ENCODE measurements around the gene UBALD2. TPM values are rescaled to one million over a fixed set of nuclear protein-coding genes. Genes with fewer than 3 reads are reported as not detected.
A peak's percentile ranks its signal among the peaks of the same experiment; 100 is the strongest.

The UBALD2 gene
- total and polyA plus RNA-seq, 2 of the 13 experiments (the other 11 are each of a cell fraction or from before 2014, with no cell fraction given) = 3.3 to 89.7 TPM

DNA sequence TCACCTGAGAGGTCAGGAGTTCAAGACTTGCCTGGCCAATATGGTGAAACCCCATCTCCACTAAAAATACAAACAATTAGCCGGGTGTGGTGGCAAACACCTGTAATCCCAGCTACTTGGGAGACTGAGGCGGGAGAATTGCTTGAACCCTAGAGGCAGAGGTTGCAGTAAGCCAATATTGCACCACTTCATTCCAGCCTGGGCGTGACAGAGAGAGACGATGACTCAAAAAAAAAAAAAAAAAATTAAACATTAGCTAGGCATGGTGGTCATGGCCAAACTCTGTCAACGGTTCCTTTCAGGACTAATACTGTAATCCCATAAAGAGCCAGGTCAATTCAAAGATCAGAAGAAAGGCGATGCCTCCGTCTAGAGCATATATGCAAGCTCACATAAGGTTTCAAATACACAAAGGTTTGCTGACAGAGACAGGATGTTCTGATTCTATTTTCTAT lies 27.3 kb upstream of the UBALD2 start (continued):
- TF ChIP-seq, protein P1, sequence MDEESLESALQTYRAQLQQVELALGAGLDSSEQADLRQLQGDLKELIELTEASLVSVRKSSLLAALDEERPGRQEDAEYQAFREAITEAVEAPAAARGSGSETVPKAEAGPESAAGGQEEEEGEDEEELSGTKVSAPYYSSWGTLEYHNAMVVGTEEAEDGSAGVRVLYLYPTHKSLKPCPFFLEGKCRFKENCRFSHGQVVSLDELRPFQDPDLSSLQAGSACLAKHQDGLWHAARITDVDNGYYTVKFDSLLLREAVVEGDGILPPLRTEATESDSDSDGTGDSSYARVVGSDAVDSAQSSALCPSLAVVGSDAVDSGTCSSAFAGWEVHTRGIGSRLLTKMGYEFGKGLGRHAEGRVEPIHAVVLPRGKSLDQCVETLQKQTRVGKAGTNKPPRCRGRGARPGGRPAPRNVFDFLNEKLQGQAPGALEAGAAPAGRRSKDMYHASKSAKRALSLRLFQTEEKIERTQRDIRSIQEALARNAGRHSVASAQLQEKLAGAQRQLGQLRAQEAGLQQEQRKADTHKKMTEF (CRISPR knock-in tag; IDR thresholded peaks at IDR 0.05) = peak; percentile 82
- TF ChIP-seq, protein P2, sequence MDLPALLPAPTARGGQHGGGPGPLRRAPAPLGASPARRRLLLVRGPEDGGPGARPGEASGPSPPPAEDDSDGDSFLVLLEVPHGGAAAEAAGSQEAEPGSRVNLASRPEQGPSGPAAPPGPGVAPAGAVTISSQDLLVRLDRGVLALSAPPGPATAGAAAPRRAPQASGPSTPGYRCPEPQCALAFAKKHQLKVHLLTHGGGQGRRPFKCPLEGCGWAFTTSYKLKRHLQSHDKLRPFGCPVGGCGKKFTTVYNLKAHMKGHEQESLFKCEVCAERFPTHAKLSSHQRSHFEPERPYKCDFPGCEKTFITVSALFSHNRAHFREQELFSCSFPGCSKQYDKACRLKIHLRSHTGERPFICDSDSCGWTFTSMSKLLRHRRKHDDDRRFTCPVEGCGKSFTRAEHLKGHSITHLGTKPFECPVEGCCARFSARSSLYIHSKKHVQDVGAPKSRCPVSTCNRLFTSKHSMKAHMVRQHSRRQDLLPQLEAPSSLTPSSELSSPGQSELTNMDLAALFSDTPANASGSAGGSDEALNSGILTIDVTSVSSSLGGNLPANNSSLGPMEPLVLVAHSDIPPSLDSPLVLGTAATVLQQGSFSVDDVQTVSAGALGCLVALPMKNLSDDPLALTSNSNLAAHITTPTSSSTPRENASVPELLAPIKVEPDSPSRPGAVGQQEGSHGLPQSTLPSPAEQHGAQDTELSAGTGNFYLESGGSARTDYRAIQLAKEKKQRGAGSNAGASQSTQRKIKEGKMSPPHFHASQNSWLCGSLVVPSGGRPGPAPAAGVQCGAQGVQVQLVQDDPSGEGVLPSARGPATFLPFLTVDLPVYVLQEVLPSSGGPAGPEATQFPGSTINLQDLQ (CRISPR knock-in tag; IDR thresholded peaks at IDR 0.05) = no peak
- TF ChIP-seq, protein P3, sequence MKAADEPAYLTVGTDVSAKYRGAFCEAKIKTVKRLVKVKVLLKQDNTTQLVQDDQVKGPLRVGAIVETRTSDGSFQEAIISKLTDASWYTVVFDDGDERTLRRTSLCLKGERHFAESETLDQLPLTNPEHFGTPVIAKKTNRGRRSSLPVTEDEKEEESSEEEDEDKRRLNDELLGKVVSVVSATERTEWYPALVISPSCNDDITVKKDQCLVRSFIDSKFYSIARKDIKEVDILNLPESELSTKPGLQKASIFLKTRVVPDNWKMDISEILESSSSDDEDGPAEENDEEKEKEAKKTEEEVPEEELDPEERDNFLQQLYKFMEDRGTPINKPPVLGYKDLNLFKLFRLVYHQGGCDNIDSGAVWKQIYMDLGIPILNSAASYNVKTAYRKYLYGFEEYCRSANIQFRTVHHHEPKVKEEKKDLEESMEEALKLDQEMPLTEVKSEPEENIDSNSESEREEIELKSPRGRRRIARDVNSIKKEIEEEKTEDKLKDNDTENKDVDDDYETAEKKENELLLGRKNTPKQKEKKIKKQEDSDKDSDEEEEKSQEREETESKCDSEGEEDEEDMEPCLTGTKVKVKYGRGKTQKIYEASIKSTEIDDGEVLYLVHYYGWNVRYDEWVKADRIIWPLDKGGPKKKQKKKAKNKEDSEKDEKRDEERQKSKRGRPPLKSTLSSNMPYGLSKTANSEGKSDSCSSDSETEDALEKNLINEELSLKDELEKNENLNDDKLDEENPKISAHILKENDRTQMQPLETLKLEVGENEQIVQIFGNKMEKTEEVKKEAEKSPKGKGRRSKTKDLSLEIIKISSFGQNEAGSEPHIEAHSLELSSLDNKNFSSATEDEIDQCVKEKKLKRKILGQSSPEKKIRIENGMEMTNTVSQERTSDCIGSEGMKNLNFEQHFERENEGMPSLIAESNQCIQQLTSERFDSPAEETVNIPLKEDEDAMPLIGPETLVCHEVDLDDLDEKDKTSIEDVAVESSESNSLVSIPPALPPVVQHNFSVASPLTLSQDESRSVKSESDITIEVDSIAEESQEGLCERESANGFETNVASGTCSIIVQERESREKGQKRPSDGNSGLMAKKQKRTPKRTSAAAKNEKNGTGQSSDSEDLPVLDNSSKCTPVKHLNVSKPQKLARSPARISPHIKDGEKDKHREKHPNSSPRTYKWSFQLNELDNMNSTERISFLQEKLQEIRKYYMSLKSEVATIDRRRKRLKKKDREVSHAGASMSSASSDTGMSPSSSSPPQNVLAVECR (CRISPR knock-in tag; IDR thresholded peaks at IDR 0.05; ENCODE audit: borderline replicate concordance) = no peak; the same call in 1 of the 2 replicates
- peak; percentile 91 for TF ChIP-seq NKX3-1 (CRISPR knock-in tag; IDR thresholded peaks at IDR 0.05)
- no peak for TF ChIP-seq ZFP37 (CRISPR knock-in tag; IDR thresholded peaks at IDR 0.05; ENCODE audit: borderline replicate concordance)
- TF ChIP-seq, protein P4, sequence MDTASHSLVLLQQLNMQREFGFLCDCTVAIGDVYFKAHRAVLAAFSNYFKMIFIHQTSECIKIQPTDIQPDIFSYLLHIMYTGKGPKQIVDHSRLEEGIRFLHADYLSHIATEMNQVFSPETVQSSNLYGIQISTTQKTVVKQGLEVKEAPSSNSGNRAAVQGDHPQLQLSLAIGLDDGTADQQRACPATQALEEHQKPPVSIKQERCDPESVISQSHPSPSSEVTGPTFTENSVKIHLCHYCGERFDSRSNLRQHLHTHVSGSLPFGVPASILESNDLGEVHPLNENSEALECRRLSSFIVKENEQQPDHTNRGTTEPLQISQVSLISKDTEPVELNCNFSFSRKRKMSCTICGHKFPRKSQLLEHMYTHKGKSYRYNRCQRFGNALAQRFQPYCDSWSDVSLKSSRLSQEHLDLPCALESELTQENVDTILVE (CRISPR knock-in tag; IDR thresholded peaks at IDR 0.05) = no peak
- TF ChIP-seq, protein P5, sequence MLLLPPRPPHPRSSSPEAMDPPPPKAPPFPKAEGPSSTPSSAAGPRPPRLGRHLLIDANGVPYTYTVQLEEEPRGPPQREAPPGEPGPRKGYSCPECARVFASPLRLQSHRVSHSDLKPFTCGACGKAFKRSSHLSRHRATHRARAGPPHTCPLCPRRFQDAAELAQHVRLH (CRISPR knock-in tag; IDR thresholded peaks at IDR 0.05; ENCODE audit: borderline replicate concordance, low read depth) = peak; percentile 38; the same call in 1 of the 2 replicates
- TF ChIP-seq, protein P6, sequence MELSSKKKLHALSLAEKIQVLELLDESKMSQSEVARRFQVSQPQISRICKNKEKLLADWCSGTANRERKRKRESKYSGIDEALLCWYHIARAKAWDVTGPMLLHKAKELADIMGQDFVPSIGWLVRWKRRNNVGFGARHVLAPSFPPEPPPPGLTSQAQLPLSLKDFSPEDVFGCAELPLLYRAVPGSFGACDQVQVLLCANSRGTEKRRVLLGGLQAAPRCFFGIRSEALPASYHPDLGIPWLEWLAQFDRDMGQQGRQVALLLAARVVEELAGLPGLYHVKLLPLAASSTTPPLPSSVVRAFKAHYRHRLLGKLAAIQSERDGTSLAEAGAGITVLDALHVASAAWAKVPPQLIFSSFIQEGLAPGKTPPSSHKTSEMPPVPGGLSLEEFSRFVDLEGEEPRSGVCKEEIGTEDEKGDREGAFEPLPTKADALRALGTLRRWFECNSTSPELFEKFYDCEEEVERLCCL (CRISPR knock-in tag; IDR thresholded peaks at IDR 0.05; ENCODE audit: borderline replicate concordance) = no peak
- TF ChIP-seq, protein P7, sequence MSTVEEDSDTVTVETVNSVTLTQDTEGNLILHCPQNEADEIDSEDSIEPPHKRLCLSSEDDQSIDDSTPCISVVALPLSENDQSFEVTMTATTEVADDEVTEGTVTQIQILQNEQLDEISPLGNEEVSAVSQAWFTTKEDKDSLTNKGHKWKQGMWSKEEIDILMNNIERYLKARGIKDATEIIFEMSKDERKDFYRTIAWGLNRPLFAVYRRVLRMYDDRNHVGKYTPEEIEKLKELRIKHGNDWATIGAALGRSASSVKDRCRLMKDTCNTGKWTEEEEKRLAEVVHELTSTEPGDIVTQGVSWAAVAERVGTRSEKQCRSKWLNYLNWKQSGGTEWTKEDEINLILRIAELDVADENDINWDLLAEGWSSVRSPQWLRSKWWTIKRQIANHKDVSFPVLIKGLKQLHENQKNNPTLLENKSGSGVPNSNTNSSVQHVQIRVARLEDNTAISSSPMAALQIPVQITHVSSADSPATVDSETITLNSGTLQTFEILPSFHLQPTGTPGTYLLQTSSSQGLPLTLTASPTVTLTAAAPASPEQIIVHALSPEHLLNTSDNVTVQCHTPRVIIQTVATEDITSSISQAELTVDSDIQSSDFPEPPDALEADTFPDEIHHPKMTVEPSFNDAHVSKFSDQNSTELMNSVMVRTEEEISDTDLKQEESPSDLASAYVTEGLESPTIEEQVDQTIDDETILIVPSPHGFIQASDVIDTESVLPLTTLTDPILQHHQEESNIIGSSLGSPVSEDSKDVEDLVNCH (CRISPR knock-in tag; IDR thresholded peaks at IDR 0.05) = no peak
- no peak for TF ChIP-seq ZNF841 (CRISPR knock-in tag; IDR thresholded peaks at IDR 0.05; ENCODE audit: borderline replicate concordance)
- TF ChIP-seq, protein P8, sequence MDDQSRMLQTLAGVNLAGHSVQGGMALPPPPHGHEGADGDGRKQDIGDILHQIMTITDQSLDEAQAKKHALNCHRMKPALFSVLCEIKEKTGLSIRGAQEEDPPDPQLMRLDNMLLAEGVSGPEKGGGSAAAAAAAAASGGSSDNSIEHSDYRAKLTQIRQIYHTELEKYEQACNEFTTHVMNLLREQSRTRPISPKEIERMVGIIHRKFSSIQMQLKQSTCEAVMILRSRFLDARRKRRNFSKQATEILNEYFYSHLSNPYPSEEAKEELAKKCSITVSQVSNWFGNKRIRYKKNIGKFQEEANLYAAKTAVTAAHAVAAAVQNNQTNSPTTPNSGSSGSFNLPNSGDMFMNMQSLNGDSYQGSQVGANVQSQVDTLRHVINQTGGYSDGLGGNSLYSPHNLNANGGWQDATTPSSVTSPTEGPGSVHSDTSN (CRISPR knock-in tag; IDR thresholded peaks at IDR 0.05; ENCODE audit: borderline replicate concordance) = no peak
- TF ChIP-seq SKI (IDR thresholded peaks at IDR 0.05; ENCODE audit: partially characterized antibody) = peak; percentile 54
- no peak for TF ChIP-seq ZNF652 (CRISPR knock-in tag; IDR thresholded peaks at IDR 0.05; ENCODE audit: borderline replicate concordance, low read depth)
- TF ChIP-seq POLR2A (IDR thresholded peaks at IDR 0.05; ENCODE audit: insufficient read depth in 1 of 2, low read depth in 2 of 2, low read length in 2 of 2) = no peak

Measured in HepG2 (cell line).